Ovary (tissue), 3 donors: ENCODE measurements around the gene KLHL35.

Experiments
- CTCF ChIP-seq, 3 donors: fragments of 450-650 bp in 2 of 3; fragments of 200-600 bp in 1 of 3; IDR thresholded peaks; one replicate each; pipeline versions ENCODE4 v1.5.1 to v1.8.0; 2016 to 2022; ENCODE audit warnings: antibody characterized with exemption in 3 of 3, mild to moderate bottlenecking in 1 of 3
- EP300 ChIP-seq: sonication (generic); formaldehyde crosslinking; IDR thresholded peaks from one replicate; pipeline ENCODE4 v1.6.1; 2017; ENCODE audit warnings: antibody characterized with exemption
- POLR2A ChIP-seq: fragments of 450-650 bp; IDR thresholded peaks from one replicate; pipeline ENCODE4 v1.6.1; 2017; ENCODE audit warnings: antibody characterized with exemption, mild to moderate bottlenecking, moderate library complexity
- donor health status: DM: no; HTN: no; CAD: no.

GRCh38 chr11:75481223-75481921 lies 48.4 kb upstream of the KLHL35 start:
- TF ChIP-seq CTCF (IDR thresholded peaks at IDR 0.05) (no peak), POLR2A (no peak), EP300 (no peak)
